Epithelial cell of esophagus (primary cell): Measurements from ENCODE around the gene MRO.
"Not testable (repeated sequence)": the region's sequence is repeated elsewhere in the genome, so short reads cannot be mapped to it uniquely, and the experiment has no call there.

Experiments used
- DNase-seq: peaks from one replicate; pipeline ENCODE4 v3.0.0; 2010; ENCODE audit warnings: low read depth
- H3K4me3 ChIP-seq: 2 replicates; pipeline ENCODE4 v1.5.1; 2011; ENCODE audit warnings: mild to moderate bottlenecking, low read length, control low read depth
- TF ChIP-seq, protein P1 (sequence below): IDR thresholded peaks from 2 replicates; pipeline ENCODE4 v1.5.1; 2011; ENCODE audit warnings: low read depth, mild to moderate bottlenecking, low read length, control low read depth, inconsistent platforms; ENCODE audit not compliant: insufficient read depth; ENCODE audit errors: missing control alignments

Gene MRO

GRCh38 chr18:50788284-50788683, 31.5 kb downstream of the MRO start:
- no peak overlapping the region for H3K4me3 ChIP-seq
- TF ChIP-seq, protein P1, sequence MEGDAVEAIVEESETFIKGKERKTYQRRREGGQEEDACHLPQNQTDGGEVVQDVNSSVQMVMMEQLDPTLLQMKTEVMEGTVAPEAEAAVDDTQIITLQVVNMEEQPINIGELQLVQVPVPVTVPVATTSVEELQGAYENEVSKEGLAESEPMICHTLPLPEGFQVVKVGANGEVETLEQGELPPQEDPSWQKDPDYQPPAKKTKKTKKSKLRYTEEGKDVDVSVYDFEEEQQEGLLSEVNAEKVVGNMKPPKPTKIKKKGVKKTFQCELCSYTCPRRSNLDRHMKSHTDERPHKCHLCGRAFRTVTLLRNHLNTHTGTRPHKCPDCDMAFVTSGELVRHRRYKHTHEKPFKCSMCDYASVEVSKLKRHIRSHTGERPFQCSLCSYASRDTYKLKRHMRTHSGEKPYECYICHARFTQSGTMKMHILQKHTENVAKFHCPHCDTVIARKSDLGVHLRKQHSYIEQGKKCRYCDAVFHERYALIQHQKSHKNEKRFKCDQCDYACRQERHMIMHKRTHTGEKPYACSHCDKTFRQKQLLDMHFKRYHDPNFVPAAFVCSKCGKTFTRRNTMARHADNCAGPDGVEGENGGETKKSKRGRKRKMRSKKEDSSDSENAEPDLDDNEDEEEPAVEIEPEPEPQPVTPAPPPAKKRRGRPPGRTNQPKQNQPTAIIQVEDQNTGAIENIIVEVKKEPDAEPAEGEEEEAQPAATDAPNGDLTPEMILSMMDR: no peak
- DNase-seq: no peak

GRCh38 chr18:50786864-50787263, 33.0 kb downstream of the MRO start:
- TF ChIP-seq, protein P1: no peak
- no peak overlapping the region for H3K4me3 ChIP-seq
- no peak for DNase-seq

- DNase-seq: no peak
- no peak overlapping the region for H3K4me3 ChIP-seq
- TF ChIP-seq, protein P1: no peak
Measured at GRCh38 chr18:50783553-50783952, 36.3 kb downstream of the MRO start.

- not testable (repeated sequence) for DNase-seq, H3K4me3 ChIP-seq
Measured at GRCh38 chr18:50779021-50779420, 40.8 kb downstream of the MRO start.

GRCh38 chr18:50776383-50776782, 43.4 kb downstream of the MRO start:
- TF ChIP-seq, protein P1: no peak
- no peak for DNase-seq
- H3K4me3 ChIP-seq: no peak overlapping the region

DNA sequence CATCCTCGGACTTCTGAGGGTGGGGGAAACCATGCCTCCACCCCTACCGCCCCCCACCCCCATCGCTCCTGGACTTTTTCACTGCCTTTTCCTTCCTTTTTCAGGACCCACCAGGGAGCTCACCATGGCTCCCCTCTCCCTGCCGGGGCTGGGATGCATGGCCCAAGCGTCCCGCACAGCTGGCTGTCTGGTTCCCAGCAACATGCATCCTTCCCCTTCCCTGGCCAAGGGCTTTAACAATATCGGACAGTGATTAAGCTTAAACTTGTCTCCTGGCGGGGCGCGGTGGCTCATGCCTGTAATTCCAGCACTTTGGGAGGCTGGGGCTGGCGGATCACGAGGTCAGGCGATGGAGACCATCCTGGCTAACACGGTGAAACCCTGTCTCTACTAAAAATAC, 44.1 kb downstream of the MRO start:
- TF ChIP-seq, protein P1: no peak
- no peak for DNase-seq
- no peak overlapping the region for H3K4me3 ChIP-seq

DNA sequence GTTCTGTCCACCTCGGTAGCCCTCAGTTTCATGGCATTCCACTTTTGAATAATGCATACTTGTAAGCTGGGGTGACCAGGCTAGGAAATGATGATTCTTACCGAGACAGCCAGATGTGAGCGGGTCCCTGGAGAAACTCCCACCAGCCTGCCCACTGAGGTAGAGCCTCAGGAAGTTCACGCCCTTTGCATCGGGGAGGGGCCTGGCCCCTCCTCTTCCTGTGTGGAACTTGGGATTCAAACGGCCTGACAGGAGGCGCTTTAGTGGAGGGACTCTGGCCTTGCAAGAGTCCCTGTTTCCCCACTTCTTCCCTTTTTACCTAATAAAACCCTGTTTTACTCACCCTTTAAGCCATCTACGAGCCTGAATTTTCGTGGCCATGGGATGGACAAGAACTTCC, 44.6 kb downstream of the MRO start:
- DNase-seq: no peak

DNA sequence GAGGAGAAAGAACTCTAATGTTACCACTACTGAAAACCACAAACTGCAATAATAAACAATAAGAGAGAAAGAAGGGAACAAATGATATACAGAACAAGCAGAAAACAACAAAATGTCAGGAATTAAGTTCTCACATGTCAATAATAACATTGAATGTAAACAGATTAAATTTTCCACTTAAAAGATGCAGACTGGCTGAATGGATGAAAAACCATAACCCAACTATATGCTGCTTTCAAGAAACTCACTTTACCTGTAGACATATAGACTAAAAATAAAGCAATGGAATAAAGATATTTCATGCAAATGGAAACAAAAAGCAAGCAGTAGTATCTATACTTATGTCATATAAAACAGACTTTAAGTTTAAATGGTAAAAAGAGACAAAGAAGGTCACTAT, 50.4 kb downstream of the MRO start:
- no peak for DNase-seq
- no peak overlapping the region for H3K4me3 ChIP-seq
- TF ChIP-seq, protein P1: no peak

More for the DNA sequence above, 44.6 kb downstream of the MRO start:
- H3K4me3 ChIP-seq: no peak overlapping the region
- TF ChIP-seq, protein P1: no peak
